HL-60/S4 treated with retinoic acid at 250 ng/mL for 4 days and 3 days (cell line): ENCODE results near the gene TBATA.
"Not testable (repeated sequence)": the region's sequence is repeated elsewhere in the genome, so short reads cannot be mapped to it uniquely, and the experiment has no call there.

Source experiments
- in situ Hi-C: fragments of 300-500 bp; cut with MboI; formaldehyde crosslinking; loops from 2 replicates; pipeline ENCODE4 v1.7.0; 2022; ENCODE audit warnings: low sequenced_read_pairs

Gene TBATA

GRCh38 chr10:70779511-70780369 lies 5.4 kb downstream of the TBATA start:
- in situ Hi-C loops, result no loop called here

- in situ Hi-C loops, result no loop called here
Observed at GRCh38 chr10:70779088-70779487, 6.1 kb downstream of the TBATA start.

GRCh38 chr10:70778267-70778924 lies 6.8 kb downstream of the TBATA start:
- in situ Hi-C loops, result no loop called here

- in situ Hi-C loops, result no loop called here
Observed at GRCh38 chr10:70777063-70777875, 7.9 kb downstream of the TBATA start.

GRCh38 chr10:70776455-70777005 lies 8.6 kb downstream of the TBATA start:
- in situ Hi-C loops, result no loop called here

GRCh38 chr10:70775679-70776454 lies 9.3 kb downstream of the TBATA start:
- in situ Hi-C loops, result no loop called here

- in situ Hi-C loops, result no loop called here
Observed at GRCh38 chr10:70774810-70775678, 10.1 kb downstream of the TBATA start.

GRCh38 chr10:70773965-70774809 lies 11.0 kb downstream of the TBATA start:
- in situ Hi-C loops, result no loop called here

- in situ Hi-C loops, result no loop called here
Observed at GRCh38 chr10:70773461-70773860, 11.7 kb downstream of the TBATA start.

- in situ Hi-C loops, result no loop called here
Observed at GRCh38 chr10:70772627-70773026, 12.6 kb downstream of the TBATA start.

GRCh38 chr10:70771311-70772194 lies 13.6 kb downstream of the TBATA start:
- in situ Hi-C loops, result no loop called here

GRCh38 chr10:70770516-70770915 lies 14.7 kb downstream of the TBATA start:
- in situ Hi-C loops, result not testable (repeated sequence)

- in situ Hi-C loops, result no loop called here
Observed at GRCh38 chr10:70770001-70770400, 15.2 kb downstream of the TBATA start.

GRCh38 chr10:70769121-70769520 lies 16.1 kb downstream of the TBATA start:
- in situ Hi-C loops, result loop anchor here (10.0 kb wide), 1 partner anchor 224 kb away; no protein-coding TSS in a partner anchor

- in situ Hi-C loops, result loop anchor here (10.0 kb wide), 1 partner anchor 223 kb away; no protein-coding TSS in a partner anchor
Observed at GRCh38 chr10:70768026-70768685, 17.0 kb downstream of the TBATA start.

- in situ Hi-C loops, result loop anchor here (10.0 kb wide), 1 partner anchor 221 kb away; no protein-coding TSS in a partner anchor
Observed at GRCh38 chr10:70765794-70766594, 19.2 kb downstream of the TBATA start.
